MM.1S (cell line): ENCODE measurements around the gene TNFRSF12A.

Experiments used
- DNase-seq: peaks from one replicate; pipeline ENCODE4 v3.0.0-alpha.2; 2015
- H2AFZ ChIP-seq: fragments of 300-600 bp; sonication (generic); 2 replicates; pipeline ENCODE4 v1.6.0; 2016; ENCODE audit warnings: antibody characterized with exemption, low read length
- H3F3A ChIP-seq: fragments of 300-600 bp; sonication (generic); 2 replicates; pipeline ENCODE4 v1.6.1; 2016; ENCODE audit warnings: mild to moderate bottlenecking, antibody characterized with exemption, low read length, moderate library complexity, mixed read lengths; ENCODE audit not compliant: insufficient read depth
- H3K27ac ChIP-seq: fragments of 300-600 bp; sonication (generic); 2 replicates; pipeline ENCODE4 v1.5.1; 2016; ENCODE audit warnings: mild to moderate bottlenecking, low read length
- H3K27me3 ChIP-seq: fragments of 300-600 bp; sonication (generic); replicated peaks from 2 replicates; pipeline ENCODE4 v1.6.0; 2016; ENCODE audit warnings: low read length; ENCODE audit not compliant: insufficient read depth
- H3K36me3 ChIP-seq: fragments of 300-600 bp; sonication (generic); replicated peaks from 2 replicates; pipeline ENCODE4 v1.6.1; 2016; ENCODE audit warnings: mild to moderate bottlenecking, low read length, mixed read lengths; ENCODE audit not compliant: insufficient read depth
- H3K4me1 ChIP-seq: fragments of 300-600 bp; sonication (generic); 2 replicates; pipeline ENCODE4 v1.6.1; 2016; ENCODE audit warnings: low read length, mixed read lengths
- H3K4me2 ChIP-seq: fragments of 300-600 bp; sonication (generic); 2 replicates; pipeline ENCODE4 v1.6.0; 2016; ENCODE audit warnings: low read depth, low read length
- H3K4me3 ChIP-seq: fragments of 300-600 bp; sonication (generic); 2 replicates; pipeline ENCODE4 v1.5.1; 2016; ENCODE audit warnings: low read length, mixed read lengths
- H3K79me2 ChIP-seq: fragments of 300-600 bp; sonication (generic); 2 replicates; pipeline ENCODE4 v1.6.1; 2016; ENCODE audit warnings: mixed run types, low read length, mixed read lengths
- H3K9ac ChIP-seq: fragments of 300-600 bp; sonication (generic); 2 replicates; pipeline ENCODE4 v1.6.1; 2016; ENCODE audit warnings: low read length, mixed read lengths
- H3K9me2 ChIP-seq: fragments of 300-600 bp; sonication (generic); replicated peaks from 2 replicates; pipeline ENCODE4 v1.6.1; 2016; ENCODE audit warnings: mild to moderate bottlenecking, low read length, mixed read lengths; ENCODE audit not compliant: insufficient read depth
- H3K9me3 ChIP-seq: fragments of 300-600 bp; sonication (generic); replicated peaks from 2 replicates; pipeline ENCODE4 v1.6.1; 2016; ENCODE audit warnings: mild to moderate bottlenecking, low read length, mixed read lengths; ENCODE audit not compliant: insufficient read depth
- H4K20me1 ChIP-seq: fragments of 300-600 bp; sonication (generic); 2 replicates; pipeline ENCODE4 v1.6.1; 2016; ENCODE audit warnings: mild to moderate bottlenecking, low read length, moderate library complexity, mixed read lengths; ENCODE audit not compliant: insufficient read depth
- CTCF ChIP-seq: fragments of 300-600 bp; sonication (generic); IDR thresholded peaks from 2 replicates; pipeline ENCODE4 v1.5.1; 2016; ENCODE audit warnings: antibody characterized with exemption, low read length, mixed read lengths
- EZH2 ChIP-seq: fragments of 300-600 bp; sonication (generic); optimal IDR thresholded peaks from 2 replicates; pipeline ENCODE3; 2017; ENCODE audit warnings: low read depth, mild to moderate bottlenecking, antibody characterized with exemption, low read length, mixed read lengths
- EZH2phosphoT487 ChIP-seq: fragments of 300-600 bp; sonication (generic); IDR thresholded peaks from 2 replicates; pipeline ENCODE4 v1.6.1; 2018; ENCODE audit warnings: antibody characterized with exemption, low read length

Gene TNFRSF12A

GRCh38 chr16:3014971-3015370 is 5.2 kb upstream of the TNFRSF12A start:
- Histone ChIP-seq H2AFZ (no peak overlapping the region), H3K9ac (no peak overlapping the region), H3F3A (no peaks in the 10 kb centered on the region), H3K4me2 (no peak overlapping the region), H3K4me1 (0 out of 2 replicates have a peak, but pooled peaks cover 6% of the 10 kb centered on the region), H3K9me3 (no peaks in the 10 kb centered on the region), H3K27ac (no peak overlapping the region), H3K27me3 (peaks cover 87% of the 10 kb centered on the region), H3K36me3 (no peaks in the 10 kb centered on the region), H3K79me2 (no peaks in the 10 kb centered on the region), H3K9me2 (no peaks in the 10 kb centered on the region), H4K20me1 (no peaks in the 10 kb centered on the region), H3K4me3 (no peak overlapping the region)
- DNase-seq = no peak
- no peak for TF ChIP-seq EZH2phosphoT487
- no peak for TF ChIP-seq CTCF
- no peak for TF ChIP-seq EZH2

DNA sequence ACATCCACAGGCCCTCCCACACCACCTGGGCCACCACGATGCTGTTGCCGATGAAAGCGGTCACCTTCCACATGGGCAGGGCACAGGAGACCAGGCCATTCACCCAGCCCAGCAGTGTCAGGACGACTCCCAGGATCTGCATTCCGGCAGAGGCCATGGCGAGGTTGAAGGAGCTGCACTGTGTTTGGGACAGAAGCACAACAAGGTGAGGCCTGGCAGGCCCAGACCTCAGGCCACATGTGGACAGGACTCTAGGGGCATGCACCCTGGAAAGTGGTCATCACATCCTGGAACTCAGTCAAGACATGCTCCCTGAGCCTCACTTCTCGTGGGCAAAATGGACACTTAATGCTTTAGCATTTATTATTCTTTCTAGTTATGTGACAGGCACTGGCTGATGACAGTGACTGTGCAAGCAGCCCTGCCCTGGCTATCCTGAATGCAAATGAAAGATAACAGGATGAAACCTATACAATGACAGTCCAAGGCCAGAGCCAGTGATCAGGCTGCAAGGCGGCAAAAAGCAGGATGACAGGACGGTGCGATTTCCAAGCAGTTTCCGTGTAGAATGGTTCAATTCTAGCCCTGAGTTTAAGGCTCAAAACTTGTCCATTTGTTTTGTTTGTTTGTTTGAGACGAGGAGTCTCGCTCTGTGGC is 4.2 kb upstream of the TNFRSF12A start:
- Histone ChIP-seq H3K27ac (no peak overlapping the region), H4K20me1 (no peaks in the 10 kb centered on the region), H2AFZ (no peak overlapping the region), H3K79me2 (no peaks in the 10 kb centered on the region), H3K9me3 (no peaks in the 10 kb centered on the region), H3K27me3 (peaks cover 78% of the 10 kb centered on the region), H3F3A (no peaks in the 10 kb centered on the region), H3K36me3 (no peaks in the 10 kb centered on the region), H3K9me2 (no peaks in the 10 kb centered on the region), H3K4me2 (no peak overlapping the region), H3K9ac (no peak overlapping the region), H3K4me3 (no peak overlapping the region), H3K4me1 (0 out of 2 replicates have a peak, but pooled peaks cover 10% of the 10 kb centered on the region)
- no peak for TF ChIP-seq EZH2phosphoT487
- no peak for TF ChIP-seq CTCF
- no peak for TF ChIP-seq EZH2
- no peak for DNase-seq

DNA sequence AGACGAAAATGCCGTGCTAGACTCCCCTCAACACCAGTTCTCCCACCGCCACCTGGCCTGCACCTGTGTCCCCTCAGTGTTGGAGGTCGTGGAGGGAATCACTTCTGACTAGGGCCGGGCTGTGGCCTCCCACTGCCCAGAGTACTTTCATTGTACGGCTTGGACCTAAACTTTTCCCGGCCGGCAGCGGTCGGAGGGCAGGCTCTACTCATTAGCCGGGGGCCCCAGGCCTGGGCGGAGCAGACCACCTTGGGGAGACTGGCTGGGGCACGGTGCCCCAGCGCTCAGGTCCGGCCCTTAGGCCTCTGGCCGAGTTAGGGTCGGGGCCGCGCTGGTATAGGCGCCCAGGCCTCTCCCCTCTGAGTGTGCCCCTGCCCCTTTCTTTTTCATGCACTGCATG is 2.8 kb upstream of the TNFRSF12A start:
- H2AFZ ChIP-seq = no peak overlapping the region
- no peak overlapping the region for H3K27ac ChIP-seq
- no peaks in the 10 kb centered on the region for H3K36me3 ChIP-seq
- no peaks in the 10 kb centered on the region for H4K20me1 ChIP-seq
- no peaks in the 10 kb centered on the region for H3K9me3 ChIP-seq
- no peak for TF ChIP-seq EZH2
- TF ChIP-seq CTCF = no peak
- TF ChIP-seq EZH2phosphoT487 = no peak
- 0 out of 2 replicates have a peak, but pooled peaks cover 4% of the 10 kb centered on the region for H3K4me1 ChIP-seq
- no peak overlapping the region for H3K9ac ChIP-seq
- H3K27me3 ChIP-seq = peaks cover 64% of the 10 kb centered on the region
- no peak overlapping the region for H3K4me3 ChIP-seq
- H3F3A ChIP-seq = 0 out of 2 replicates have a peak, but pooled peaks cover under 1% of the 10 kb centered on the region
- H3K4me2 ChIP-seq = no peak overlapping the region
- H3K9me2 ChIP-seq = no peaks in the 10 kb centered on the region
- H3K79me2 ChIP-seq = no peaks in the 10 kb centered on the region
- no peak for DNase-seq
